HUDEP-2 (cell line): ENCODE results near the gene HS6ST3.
A peak's percentile ranks its signal among the peaks of the same experiment; 100 is the strongest.
"Not testable (repeated sequence)": the region's sequence is repeated elsewhere in the genome, so short reads cannot be mapped to it uniquely, and the experiment has no call there.

Source experiments
- DNase-seq, 76 experiments: peaks; one replicate each; lab custom pipeline; 2025; ENCODE audit not compliant: unreplicated experiment in 76 of 76; lab: John Stamatoyannopoulos, UW

HS6ST3 gene

DNA sequence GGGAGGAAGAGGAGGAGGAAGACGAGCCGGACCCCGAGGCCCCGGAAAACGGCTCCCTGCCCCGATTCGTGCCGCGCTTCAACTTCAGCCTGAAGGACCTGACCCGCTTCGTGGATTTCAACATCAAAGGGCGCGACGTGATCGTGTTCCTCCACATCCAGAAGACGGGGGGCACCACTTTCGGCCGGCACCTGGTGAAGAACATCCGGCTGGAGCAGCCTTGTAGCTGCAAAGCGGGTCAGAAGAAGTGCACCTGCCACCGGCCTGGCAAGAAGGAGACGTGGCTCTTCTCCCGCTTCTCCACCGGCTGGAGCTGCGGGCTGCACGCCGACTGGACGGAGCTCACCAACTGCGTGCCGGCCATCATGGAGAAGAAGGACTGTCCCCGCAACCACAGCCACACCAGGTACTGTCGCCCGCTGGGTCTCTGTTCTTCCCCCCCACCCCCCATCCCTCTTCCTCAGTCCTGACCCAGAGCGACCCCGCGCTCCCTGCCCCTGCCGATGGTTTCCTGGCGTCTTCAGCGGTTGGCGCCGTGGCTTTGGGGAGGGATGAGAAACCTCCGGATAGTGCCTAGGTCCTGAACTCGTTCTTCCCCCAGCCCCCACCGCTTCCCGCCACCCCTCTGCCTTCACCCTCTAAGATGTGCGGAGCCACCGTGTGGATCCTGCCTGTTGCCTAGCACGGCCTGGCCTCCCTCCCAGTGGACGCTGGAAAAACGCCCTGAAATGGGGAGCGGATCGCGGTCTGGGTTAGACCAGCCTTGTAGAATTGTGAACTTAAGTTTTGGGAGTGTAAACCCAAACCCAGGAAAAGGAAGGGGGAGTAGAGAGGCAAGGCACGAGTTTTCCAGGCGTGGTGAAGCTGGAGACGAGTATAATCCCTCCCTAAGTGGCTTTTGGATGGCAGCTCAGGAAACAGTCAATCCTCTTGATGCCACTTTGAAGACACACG, 1.5 kb downstream of the HS6ST3 start:
- DNase-seq = no peak

DNA sequence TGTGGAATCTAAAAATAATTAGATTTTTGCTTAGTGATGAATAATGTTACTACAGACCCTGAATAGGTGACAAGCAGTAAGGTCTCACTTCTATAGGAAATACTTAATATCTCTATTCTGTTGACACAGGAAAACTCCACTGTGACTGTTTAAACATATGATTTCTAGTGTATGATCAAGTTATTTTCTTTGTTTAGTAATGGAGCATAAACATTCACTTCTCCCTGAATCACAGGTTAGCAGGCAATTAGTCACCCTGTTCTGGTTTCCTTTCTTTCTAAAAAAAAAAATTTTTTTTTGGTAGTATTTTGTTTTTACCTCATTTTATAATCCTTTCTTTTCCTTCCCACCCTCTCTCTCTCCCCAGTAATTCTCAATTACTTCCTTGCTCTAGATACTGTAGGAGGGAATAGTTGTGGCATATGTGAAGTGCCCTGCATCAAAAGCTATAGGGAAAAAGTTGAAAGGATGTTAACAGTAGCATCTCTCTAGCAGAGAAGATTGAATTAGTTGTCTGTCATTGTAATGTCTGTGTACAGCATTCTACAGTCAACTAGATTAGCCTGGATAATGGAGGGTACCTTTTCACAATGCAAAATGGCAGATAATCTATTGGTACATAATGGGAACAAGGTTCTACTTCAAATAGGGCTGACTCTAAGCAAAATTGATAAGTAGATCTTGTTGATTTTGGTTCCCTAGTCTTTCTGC, 3.5 kb downstream of the HS6ST3 start:
- DNase-seq = no peak

DNA sequence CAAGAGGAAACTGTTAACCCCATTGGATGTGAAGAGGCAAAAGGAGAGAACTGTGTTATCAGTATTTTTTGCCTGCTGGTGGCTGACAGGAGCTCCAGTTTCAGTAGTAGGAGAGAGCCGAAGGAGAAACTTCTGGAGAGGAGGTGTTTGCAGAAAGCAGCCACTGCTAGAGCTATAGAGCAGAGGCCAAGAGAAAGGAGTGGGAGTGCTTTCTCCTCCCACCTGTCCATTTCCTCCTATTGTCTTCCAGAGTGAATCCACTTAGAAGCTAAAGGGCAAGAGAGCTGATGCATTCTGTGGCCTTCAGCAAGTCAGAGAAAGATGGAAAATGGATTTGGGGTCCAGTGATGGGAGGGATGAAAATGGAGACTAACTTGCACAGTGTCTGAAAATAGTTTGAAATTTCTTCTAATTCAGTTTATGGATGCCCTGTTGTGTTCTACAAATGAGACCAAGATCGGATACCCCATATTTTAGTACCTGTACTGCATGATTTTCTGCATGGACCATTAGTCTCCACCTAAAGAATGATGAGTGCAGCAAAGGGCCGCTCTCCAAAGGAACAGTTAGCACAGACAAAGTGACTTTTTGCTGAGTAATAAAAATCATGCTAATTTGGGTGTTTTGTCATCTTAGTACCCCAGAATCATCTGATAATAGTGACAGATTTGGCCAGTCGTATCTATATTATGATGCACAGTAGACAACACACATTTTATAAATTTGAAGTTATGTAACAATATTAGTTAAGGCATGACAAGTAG, 10.7 kb downstream of the HS6ST3 start:
- no peak for DNase-seq

DNA sequence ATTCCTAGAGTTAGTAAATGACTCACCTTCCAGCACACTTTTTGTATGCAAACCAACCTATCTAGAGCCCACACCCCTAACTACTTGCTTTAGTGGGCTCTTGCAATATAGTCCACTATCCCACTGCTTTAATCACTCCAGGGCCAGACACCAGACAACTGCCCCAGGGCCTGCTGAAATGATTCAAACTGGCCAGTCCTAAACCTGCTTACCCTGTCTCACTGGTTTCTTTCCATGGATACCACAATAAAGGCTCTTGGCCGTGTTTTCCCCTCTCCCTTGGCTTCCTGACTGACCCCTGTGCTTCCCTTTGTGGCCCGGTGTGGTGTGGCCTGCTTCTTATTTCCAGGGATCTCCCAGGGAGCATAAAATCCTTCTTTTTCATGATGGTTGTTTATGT, 14.6 kb downstream of the HS6ST3 start:
- DNase-seq = no peak

DNA sequence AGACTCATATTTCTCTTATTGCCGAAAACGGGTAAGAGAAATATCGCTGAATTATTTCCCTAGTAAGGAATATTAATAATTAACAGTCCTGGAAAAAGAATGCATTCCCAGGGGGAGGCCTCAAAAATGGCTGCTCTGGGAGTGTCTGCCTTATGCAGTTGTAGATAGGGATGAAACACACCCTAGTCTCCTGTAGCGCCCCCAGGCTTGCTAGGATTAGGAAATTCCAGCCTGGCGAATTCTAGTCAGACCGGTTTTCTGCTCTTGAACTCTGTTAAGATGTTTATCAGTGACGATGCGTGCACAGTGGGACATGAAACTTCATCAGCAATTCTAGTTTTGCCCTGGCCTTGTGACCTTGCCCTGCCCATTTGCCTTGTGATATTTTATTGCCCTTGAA, 18.2 kb downstream of the HS6ST3 start:
- DNase-seq = not testable (repeated sequence)

DNA sequence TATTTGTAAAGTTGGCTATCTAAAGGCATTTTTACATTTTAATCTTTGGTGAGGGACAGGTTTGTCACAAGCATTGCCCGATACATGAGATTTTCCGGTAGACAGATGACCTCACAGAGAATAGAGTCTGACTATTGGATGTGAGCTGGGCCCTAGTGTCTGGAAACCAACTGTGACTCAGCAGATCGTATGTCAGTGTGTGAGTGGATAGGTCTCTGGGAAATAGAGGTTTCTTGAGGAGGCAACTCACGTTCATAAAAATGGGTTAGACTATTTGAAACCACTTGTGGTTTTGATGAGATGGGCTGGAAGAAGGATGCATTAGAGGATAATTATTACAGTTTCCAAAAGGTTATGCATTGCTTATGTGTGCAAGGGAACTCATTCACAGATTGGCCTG, 19.2 kb downstream of the HS6ST3 start:
- no peak for DNase-seq

DNA sequence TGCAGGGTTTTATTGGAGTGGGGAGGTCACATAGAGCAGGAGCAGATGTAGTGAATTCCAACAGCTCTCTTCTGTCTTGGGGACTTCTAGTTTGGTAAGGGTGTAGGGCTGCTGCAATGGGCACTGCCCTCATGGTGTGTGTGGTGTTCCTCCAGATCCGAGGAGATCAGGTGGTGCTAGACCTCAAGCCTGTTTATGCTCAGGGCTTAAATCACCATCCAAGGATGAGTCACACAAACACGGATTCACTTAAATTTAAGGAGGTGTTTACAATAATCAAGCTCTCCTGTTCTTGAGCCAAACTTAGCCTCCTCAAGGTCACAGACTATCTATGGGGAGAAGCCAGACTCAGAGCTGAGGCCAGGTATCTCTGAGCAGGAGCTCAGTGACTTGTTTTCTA, 23.0 kb downstream of the HS6ST3 start:
- no peak for DNase-seq

DNA sequence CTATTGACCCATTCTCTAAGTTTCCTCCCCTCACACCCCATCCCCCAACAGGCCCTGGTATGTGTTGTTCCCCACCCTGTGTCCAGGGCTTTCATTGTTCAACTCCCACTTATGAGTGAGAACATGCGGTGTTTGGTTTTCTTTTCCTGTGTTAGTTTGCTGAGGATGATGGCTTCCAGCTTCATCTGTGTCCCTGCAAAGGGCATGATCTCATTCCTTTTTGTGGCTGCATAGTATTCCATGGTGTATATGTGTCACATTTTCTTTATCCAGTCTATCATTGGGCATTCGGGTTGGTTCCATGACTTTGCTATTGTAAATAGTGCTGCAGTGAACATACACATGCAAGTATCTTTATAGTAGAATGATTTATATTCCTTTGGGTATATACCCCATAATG, 25.5 kb downstream of the HS6ST3 start:
- not testable (repeated sequence) for DNase-seq

DNA sequence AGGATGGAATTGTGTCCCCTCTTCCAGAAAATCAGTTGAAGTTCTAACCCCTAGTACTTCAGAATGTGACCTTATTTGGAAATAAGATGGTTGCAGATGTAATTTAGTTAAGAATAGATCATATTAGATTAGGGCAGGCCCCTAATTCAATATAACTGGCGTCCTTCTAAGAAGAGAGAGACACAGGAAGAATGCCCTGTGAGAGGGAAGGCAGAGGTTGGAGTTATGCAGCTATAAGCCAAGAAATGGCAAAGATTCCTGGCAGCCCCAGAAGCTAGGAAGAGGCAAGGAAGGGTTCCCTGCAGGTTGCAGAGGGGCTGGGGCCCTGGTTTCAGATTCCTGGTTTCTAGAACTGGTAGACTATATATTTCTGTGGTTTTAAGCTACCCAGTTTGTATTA, 30.0 kb downstream of the HS6ST3 start:
- no peak for DNase-seq

DNA sequence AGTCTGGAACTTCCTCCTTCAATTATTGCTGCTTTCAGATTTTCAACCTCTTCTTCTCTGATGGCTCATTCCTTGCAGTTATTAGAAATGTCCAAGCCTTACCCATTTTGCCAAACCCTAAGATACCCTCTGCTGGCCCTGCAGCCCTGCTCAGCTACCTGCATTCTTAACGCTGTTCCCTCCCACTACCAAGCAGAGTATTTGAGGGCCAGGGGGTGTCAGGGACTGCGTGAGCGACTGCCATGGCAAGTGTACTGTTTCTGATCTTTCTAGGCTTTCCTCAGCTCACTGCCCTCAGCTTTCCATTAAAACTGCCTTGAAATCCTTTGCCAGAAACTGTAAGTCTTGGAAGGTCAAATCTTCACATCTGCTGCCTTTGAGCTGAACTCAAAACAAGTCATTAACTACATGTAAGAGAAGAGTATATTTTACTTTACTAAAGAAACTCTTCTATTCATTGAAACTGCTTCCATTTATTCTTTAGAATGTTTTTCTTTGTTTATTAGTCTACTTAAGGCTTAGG, 41.0 kb downstream of the HS6ST3 start:
- DNase-seq = no peak

DNA sequence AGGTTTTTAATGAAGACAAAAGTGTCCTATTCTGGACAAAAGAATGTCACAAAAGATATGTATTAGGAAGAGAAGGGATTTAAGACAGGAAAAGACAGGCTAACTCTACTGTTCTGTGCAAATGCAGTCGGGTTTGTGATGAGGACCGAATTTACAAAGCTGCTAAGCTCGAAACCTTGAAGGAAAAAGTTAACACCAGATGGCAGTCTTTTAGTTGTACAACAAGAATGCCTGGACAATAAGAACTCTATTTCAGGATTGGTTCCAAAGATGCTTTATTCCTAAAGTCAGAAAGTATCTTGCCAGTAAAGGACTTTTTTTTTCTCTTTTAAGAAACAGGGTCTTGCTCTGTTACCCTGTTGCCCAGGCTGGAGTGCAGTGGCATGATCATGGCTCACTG, 51.1 kb downstream of the HS6ST3 start:
- peak in 2 of 76 experiments; percentile 1 to 3 for DNase-seq

DNA sequence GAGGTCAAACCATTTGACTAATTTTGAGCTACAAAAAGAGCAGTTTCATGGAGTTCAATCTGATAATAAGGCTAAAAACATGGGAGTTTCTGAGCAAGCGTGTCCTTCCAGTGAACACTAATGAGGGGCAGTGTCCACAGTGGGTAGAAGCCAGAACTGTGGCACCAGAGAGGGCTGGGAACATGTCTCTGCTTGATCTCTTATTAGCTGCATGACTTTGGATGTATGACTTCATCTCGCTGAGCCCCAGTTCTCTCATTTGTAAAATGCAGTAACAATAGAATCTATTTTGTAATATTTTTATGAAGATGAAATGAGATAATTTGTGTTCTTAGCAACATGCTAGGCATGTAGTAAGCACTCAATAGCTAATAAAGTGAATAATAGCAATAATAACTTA, 69.8 kb downstream of the HS6ST3 start:
- DNase-seq = no peak

DNA sequence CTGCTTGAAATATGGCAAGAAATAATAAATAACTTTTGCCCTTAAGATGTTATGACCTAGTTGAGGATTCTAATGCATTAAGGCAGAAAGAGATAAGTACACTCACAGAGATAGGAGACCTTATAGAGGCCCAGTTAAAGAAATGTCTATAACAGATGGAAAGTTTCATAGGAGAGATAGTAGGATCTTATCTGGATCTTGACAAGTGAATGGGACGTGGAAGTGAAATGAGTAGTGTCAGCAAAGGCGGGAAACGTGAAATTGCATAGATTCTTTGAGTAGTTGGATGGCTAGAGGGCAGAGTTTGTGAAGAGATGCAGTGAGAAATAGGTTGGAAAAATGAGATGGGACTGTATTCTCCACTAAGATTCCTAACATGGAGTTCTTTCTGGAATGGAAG, 71.2 kb downstream of the HS6ST3 start:
- DNase-seq = no peak

DNA sequence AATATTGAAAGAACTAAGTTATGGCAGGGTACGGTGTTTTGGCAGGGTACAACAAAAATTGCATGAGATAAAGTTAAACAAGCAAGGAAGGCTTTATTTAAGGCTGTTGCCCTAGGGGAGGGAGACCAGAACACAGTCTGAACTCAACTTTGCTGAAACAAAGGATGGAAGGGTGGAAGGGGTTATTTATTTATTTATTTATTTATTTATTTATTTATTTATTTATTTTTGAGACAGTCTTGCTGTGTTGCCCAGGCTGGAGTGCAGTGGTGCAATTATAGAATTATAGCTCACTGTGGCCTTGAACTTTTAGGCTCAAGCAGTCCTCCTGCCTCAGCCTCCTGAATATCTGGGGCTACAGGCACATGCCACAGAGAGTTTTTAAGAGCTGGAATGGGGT, 75.9 kb downstream of the HS6ST3 start:
- DNase-seq = no peak

DNA sequence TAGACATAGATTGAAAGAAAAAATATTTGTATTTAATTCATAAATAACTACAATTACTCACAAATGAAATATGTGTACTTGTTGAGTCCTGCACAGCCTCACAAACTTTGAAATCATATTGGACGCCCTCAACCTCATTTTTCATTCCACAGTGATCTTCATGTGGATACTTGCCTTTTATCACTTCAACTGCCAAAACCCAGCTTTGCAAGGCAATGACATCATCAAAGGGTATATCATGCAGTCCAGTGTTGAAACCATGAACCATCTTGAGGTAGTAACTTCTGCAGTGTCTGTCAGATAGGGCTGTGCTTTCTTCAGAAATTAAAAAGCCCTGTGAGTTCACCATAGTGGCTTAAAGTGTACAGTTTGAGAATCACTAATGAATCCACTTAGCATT, 82.2 kb downstream of the HS6ST3 start:
- no peak for DNase-seq

DNA sequence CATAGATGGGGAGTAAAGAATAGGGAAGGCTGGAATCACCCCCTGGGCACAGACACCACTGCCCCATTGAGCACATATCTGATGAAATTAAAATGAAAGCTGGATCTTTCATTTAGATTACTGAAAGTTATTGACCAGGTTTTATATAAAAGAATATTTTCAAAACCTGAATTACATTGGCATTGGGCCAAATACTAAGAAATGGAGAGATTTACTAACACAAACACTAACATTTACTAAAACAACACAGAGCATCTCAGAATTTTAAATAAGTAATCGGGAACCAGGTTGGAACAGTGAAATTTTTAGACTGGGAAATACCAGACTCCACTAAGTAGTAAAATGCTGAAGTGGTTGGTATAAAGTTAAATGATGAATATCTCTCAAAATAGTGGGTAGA, 88.9 kb downstream of the HS6ST3 start:
- DNase-seq = no peak

DNA sequence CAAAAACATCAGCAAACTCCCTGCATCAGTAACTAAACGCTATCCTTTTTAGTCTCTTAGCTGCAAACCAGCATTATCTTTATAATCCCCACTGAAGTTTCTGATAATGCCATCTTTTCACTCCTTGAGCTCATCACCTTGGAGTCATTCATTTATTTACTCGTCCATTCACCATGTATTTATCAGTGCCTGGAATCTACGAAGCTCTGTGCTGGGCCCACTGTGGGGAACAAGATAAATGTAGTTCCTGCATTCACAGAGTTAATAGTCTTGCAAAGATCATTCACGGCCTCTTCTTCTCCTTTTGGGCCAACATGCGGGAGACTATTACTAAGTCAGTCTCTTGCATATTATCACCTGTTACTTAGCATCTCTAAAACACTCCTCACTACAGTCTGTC, 89.4 kb downstream of the HS6ST3 start:
- DNase-seq = no peak

DNA sequence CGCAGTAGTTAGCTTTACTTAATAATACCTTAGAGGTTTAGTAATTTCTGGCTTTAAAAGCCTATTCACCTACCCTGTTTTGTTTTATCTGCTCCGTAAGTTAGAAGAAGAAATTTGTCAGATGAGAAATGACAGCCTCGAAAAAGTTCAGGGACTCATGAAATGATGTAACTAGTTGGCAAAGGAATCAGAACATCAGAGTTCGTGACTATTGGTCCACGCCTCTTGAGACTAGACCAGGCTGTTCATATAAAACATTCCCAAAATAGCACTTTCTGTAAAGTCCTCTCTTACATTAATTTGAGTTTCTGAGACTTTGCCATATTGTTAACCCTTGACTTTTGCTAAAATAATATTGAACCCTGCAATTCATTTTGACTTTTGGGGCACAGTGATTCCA, 92.0 kb downstream of the HS6ST3 start:
- no peak for DNase-seq

DNA sequence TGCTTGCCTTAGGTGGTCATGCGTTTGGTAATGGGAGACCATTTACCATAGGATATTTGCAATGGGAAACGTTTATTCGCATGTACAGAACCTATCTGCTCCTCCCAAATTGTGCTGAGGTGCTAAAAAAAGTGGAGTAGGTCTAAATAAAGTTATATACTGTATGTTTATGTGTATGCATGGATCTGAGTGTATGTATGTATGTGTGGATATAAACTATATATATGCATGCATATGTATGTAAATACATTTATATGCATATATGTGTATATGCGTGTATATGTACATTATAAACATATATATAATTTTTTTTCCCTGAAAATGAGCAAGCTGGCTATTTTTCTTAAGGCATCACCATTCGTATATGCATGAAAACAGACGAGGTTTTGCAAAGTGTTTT, 95.9 kb downstream of the HS6ST3 start:
- no peak for DNase-seq

DNA sequence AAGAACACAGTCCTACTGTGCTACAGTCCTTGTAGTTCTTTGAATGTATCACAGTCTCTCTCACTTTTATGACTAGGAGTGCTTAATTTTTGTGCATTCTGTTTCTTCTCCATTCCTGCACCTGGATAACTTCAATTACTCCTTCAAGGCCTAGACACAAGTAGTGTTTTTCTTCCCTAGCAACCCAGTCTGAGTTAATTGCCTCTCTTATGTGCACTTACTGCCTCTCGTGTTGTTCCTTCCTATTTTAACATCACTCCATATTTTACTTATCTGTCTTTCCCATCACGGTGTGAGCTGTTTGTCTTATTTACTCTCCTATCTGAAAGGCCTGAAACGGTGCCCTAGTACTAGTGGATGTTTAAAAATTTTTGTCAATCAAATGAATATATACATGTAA, 101.5 kb downstream of the HS6ST3 start:
- no peak for DNase-seq

DNA sequence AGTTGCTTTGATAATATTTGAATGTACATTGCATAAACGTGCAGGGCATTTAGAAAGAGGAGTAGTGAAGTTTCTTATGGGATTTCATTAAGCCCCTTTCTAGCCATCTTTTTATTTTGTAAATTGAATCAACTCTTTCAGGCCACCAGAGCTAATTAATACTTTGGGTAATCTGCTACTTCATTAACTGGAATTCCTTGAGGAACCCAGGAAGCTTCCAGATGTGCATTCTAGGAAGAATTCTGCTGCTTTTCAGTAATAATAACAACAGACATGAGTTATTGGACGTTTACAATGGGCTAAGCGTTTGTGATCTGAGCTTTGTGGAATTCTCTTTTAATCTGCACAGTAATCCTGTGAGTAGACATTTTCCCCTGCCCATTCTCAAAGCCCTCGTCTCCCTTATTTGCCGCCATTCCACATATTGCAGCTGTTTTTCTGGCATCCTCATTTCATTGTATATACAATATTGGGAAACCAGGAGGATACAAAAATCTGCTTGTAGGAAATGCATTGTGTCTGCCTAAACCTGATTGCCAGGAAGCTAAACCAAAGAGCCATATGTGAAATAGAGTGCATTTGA, 103.9 kb downstream of the HS6ST3 start:
- DNase-seq = no peak
